HepG2 (cell line): ENCODE results near the gene PRPSAP1. TPM values are rescaled to one million over a fixed set of nuclear protein-coding genes. Genes with fewer than 3 reads are reported as not detected.
A peak's percentile ranks its signal among the peaks of the same experiment; 100 is the strongest.

ENCODE experiments used
- ATAC-seq: fragments of 200-7000 bp; cut with Tn5 transposase; 3 replicates; pipeline ENCODE4 v1.9.1; 2020; ENCODE audit warnings: mild to moderate bottlenecking, moderate library complexity
- BruUV-seq: library from RNA; stranded (reverse); fragments of 400-500 nt; replicated peaks from 2 replicates; lab custom pipeline; 2021; lab: Mats Ljungman, UMichigan
- CTCF ChIA-PET: fragments of 300-600 bp; formaldehyde crosslinking; extraction: SDS; loops from one replicate; lab custom pipeline; 2021; ENCODE audit warnings: low total read pairs, inconsistent platforms, low intra/inter-chr PET ratio; lab: Yijun Ruan, JAX
- POLR2A ChIA-PET: fragments of 350-600 bp; sonication (Branson Sonifier 250); formaldehyde crosslinking; loops from one replicate; lab custom pipeline; 2020; ENCODE audit warnings: antibody characterized with exemption, inconsistent platforms; lab: Yijun Ruan, JAX
- DNase-seq: peaks from one replicate; pipeline ENCODE4 v3.0.0-alpha.2; 2015; ENCODE audit warnings: low spot score
- FAIRE-seq: peaks from 3 replicates; lab custom pipeline; 2011; peaks lifted over from hg19 to GRCh38; lab: Jason Lieb, UNC
- H2AFZ ChIP-seq: one replicate; pipeline ENCODE4 v1.6.1; 2011; ENCODE audit warnings: low read length, inconsistent platforms
- H3K27ac ChIP-seq: fragments of 300-600 bp; 3 replicates; pipeline ENCODE4 v1.8.0; 2011; ENCODE audit warnings: mixed run types, mild to moderate bottlenecking, mixed read lengths, low read length, inconsistent platforms; ENCODE audit not compliant: insufficient read depth; ENCODE audit errors: extremely low read length
- H3K27me3 ChIP-seq, 2 experiments: fragments of 200-600 bp in 1 of 2; 2 replicates in 1 of 2; 3 replicates in 1 of 2; pipeline versions ENCODE4 v1.6.0 to v1.8.0; 2011; ENCODE audit warnings: low read length in 2 of 2, mild to moderate bottlenecking in 2 of 2, moderate library complexity in 2 of 2, inconsistent platforms in 1 of 2; ENCODE audit not compliant: insufficient read depth in 2 of 2, control insufficient read depth in 1 of 2
- H3K36me3 ChIP-seq, 2 experiments: fragments of 200-600 bp in 1 of 2; replicated peaks in 1 of 2; 2 replicates in 1 of 2; 3 replicates in 1 of 2; pipeline versions ENCODE4 v1.5.1 to v1.8.0; 2011; ENCODE audit warnings: low read length in 2 of 2, inconsistent platforms in 1 of 2; ENCODE audit not compliant: insufficient read depth in 2 of 2, control insufficient read depth in 1 of 2
- H3K4me1 ChIP-seq: 2 replicates; pipeline ENCODE4 v1.5.1; 2012; ENCODE audit warnings: low read length, inconsistent platforms; ENCODE audit not compliant: insufficient read depth
- H3K4me2 ChIP-seq: 2 replicates; pipeline ENCODE4 v1.6.0; 2011; ENCODE audit warnings: low read depth, low read length, inconsistent platforms
- H3K4me3 ChIP-seq, 3 experiments: fragments of 200-600 bp in 1 of 3; sonication (generic), shearing (Covaris generic) in 1 of 3; replicated peaks in 1 of 3; 2 replicates each; pipeline ENCODE4 v1.5.1; 2011 to 2016; ENCODE audit warnings: low read length in 3 of 3, inconsistent platforms in 2 of 3, low read depth in 2 of 3, mild to moderate bottlenecking in 2 of 3, control low read depth in 1 of 3, mixed read lengths in 1 of 3; ENCODE audit not compliant: insufficient read depth in 1 of 3
- H3K79me2 ChIP-seq: one replicate; pipeline ENCODE4 v1.6.1; 2011; ENCODE audit warnings: low read length, inconsistent platforms; ENCODE audit not compliant: insufficient read depth
- H3K9ac ChIP-seq: 2 replicates; pipeline ENCODE4 v1.6.0; 2011; ENCODE audit warnings: mild to moderate bottlenecking, low read depth, low read length, inconsistent platforms; ENCODE audit not compliant: insufficient read depth
- H3K9me3 ChIP-seq: 2 replicates; pipeline ENCODE4 v1.5.1; 2012; ENCODE audit warnings: mild to moderate bottlenecking, low read length
- H4K20me1 ChIP-seq: 2 replicates; pipeline ENCODE4 v1.6.0; 2011; ENCODE audit warnings: inconsistent platforms, mild to moderate bottlenecking, low read length, moderate library complexity; ENCODE audit not compliant: insufficient read depth
- POLR2A ChIP-seq, 2 experiments: IDR thresholded peaks; 2 replicates each; pipeline ENCODE4 v1.6.1; 2011; ENCODE audit warnings: low read depth in 2 of 2, low read length in 2 of 2, mild to moderate bottlenecking in 1 of 2, moderate library complexity in 1 of 2; ENCODE audit not compliant: insufficient read depth in 1 of 2
- ZNF30 ChIP-seq: sonication (generic); formaldehyde crosslinking; IDR thresholded peaks from 2 replicates; pipeline ENCODE4 v1.5.0; 2020; ENCODE audit warnings: mild to moderate bottlenecking, missing genetic modification reagents
- ZNF564 ChIP-seq: sonication (generic); formaldehyde crosslinking; IDR thresholded peaks from 2 replicates; pipeline ENCODE4 v1.8.1; 2023; ENCODE audit warnings: mild to moderate bottlenecking, missing genetic modification reagents
- WGBS: methylation state at CpG from one replicate; pipeline ENCODE4 v1.1.6; 2017; ENCODE audit warnings: low lambda C conversion rate; 5-methylcytosine and 5-hydroxymethylcytosine counted together
- in situ Hi-C: cut with HindIII; loops from 2 replicates; pipeline ENCODE4 v1.10.0; 2017; ENCODE audit warnings: low pct_unique_long_range_greater_than_20kb; ENCODE audit not compliant: extremely low pct_ligation_motif_present
- intact Hi-C: fragments of 100-400 bp; cut with micrococcal nuclease; formaldehyde crosslinking; loops from one replicate; pipeline ENCODE4 v1.10.0; 2022; ENCODE audit not compliant: unreplicated experiment
- polyA plus RNA-seq, 8 experiments: library from polyadenylated mRNA; depleted of rRNA in 3 of 8; stranded (reverse) in 7 of 8; unstranded in 1 of 8; fragments of >200 nt; fragmentation: Illumina TruSeq in 4 of 8; extraction: Trizol in 4 of 8; gene quantifications; 2 replicates each; pipeline versions ENCODE4 v1.2.1 to v1.2.3, GENCODE V29; 2011 to 2016; ENCODE audit warnings: low read depth in 4 of 8, missing spikeins in 1 of 8, mixed read lengths in 1 of 8; ENCODE audit not compliant: insufficient read depth in 1 of 8
- total RNA-seq, 5 experiments: library from RNA; depleted of rRNA; stranded (reverse); fragments of >200 nt; fragmentation: Illumina TruSeq; extraction: Trizol; gene quantifications; 2 replicates each; pipeline ENCODE4 v1.2.3, GENCODE V29; 2016; ENCODE audit warnings: low read depth in 1 of 5
- TF ChIP-seq, protein P1 (sequence below): sonication (generic); formaldehyde crosslinking; IDR thresholded peaks from 2 replicates; pipeline ENCODE4 v1.4.0; 2020; ENCODE audit warnings: mild to moderate bottlenecking, missing genetic modification reagents
- TF ChIP-seq, protein P2 (sequence below): sonication (generic); formaldehyde crosslinking; IDR thresholded peaks from 2 replicates; pipeline ENCODE4 v1.8.1; 2023; ENCODE audit warnings: mild to moderate bottlenecking, moderate library complexity, missing genetic modification reagents
- TF ChIP-seq, protein P3 (sequence below): sonication (generic); formaldehyde crosslinking; IDR thresholded peaks from 2 replicates; pipeline ENCODE4 v1.8.1; 2023; ENCODE audit warnings: mild to moderate bottlenecking, missing genetic modification reagents, borderline replicate concordance

The PRPSAP1 gene
- total and polyA plus RNA-seq, 2 of the 13 experiments (the other 11 are each of a cell fraction or from before 2014, with no cell fraction given), result 91.1 to 314 TPM

DNA sequence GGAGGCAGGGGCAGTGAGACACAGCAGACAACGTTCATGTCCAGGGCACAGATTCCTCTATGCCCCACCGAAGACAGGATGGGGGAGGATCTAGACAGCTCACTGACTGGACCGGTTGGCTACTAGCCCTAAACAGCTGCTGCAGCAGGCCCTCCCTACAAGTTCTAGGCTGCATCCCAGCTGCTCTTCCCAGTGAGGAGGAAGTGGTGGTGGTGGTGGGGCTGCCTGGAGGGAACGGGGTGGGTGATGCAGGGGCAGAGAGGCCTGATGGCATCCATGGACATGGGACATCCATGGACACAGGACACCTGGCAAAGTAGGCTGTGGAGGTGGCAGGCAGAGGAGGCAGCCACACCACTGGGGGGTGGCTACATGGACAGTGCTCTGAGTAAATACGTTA lies 49.0 kb upstream of the PRPSAP1 start:
- no peak overlapping the region for H2AFZ ChIP-seq
- ChIA-PET CTCF (no interaction called here), POLR2A (no interaction called here)
- no peak for ATAC-seq
- 94% methylated on average over 5 of the region's 5 CpGs for WGBS
- H3K9me3 ChIP-seq, result no peaks in the 10 kb centered on the region
- no peak overlapping the region for H3K4me3 ChIP-seq
- no peak overlapping the region for H3K27ac ChIP-seq
- no peak for DNase-seq
- no peak overlapping the region for H3K9ac ChIP-seq
- no TSS peak for BruUV-seq
- no peaks in the 10 kb centered on the region for H3K27me3 ChIP-seq
- H4K20me1 ChIP-seq, result peaks cover 9% of the 10 kb centered on the region
- intact Hi-C loops (no loop called here), in situ Hi-C loops (loop anchor here (5.0 kb wide), 1 partner anchor 50 kb away; the partner anchor contains the start of gene UBE2O)
- no peak for FAIRE-seq
- peaks cover 18% of the 10 kb centered on the region for H3K79me2 ChIP-seq
- H3K36me3 ChIP-seq, result peaks cover 65 to 84% of the 10 kb centered on the region in 2 experiments
- H3K4me1 ChIP-seq, result peaks cover 1% of the 10 kb centered on the region
- no peak overlapping the region for H3K4me2 ChIP-seq
- TF ChIP-seq, protein P1, sequence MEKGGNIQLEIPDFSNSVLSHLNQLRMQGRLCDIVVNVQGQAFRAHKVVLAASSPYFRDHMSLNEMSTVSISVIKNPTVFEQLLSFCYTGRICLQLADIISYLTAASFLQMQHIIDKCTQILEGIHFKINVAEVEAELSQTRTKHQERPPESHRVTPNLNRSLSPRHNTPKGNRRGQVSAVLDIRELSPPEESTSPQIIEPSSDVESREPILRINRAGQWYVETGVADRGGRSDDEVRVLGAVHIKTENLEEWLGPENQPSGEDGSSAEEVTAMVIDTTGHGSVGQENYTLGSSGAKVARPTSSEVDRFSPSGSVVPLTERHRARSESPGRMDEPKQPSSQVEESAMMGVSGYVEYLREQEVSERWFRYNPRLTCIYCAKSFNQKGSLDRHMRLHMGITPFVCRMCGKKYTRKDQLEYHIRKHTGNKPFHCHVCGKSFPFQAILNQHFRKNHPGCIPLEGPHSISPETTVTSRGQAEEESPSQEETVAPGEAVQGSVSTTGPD, result no peak
- TF ChIP-seq, protein P2, sequence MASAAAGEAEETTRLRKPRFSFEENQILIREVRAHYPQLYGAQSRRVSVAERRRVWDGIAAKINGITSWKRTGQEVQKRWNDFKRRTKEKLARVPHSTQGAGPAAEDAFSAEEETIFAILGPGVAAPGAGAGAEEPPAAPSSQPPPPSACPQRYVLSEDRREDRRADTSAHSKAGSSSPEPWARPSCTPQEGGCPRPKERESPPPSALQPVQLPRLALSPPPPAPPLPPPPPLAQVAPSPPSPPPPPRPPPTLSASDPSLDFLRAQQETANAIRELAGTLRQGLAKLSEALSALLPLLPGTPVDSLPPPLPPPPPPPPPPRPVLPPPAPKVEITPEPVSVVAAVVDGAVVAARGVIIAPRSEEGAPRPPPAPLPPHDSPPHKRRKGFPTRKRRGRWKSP (CRISPR knock-in tag), result no peak
- TF ChIP-seq, protein P3, sequence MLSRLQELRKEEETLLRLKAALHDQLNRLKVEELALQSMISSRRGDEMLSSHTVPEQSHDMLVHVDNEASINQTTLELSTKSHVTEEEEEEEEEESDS, result no peak
- TF ChIP-seq ZNF564 (no peak), POLR2A (IDR thresholded peaks at IDR 0.05; ENCODE audit: insufficient read depth in 1 of 2, low read depth in 2 of 2, low read length in 2 of 2) (0 out of 4 replicates have a peak, but pooled peaks of 1 of the 2 experiments have one; percentile 16), ZNF30 (CRISPR knock-in tag) (no peak)
